ENCODE measurements around the gene YPEL3. TPM values are rescaled to one million over a fixed set of nuclear protein-coding genes. Genes with fewer than 3 reads are reported as not detected.

The YPEL3 gene
- total and polyA plus RNA-seq, 2 donors (not counting 3 experiments of a cell fraction or from before 2014, with no cell fraction given), result 46.1 to 78.0 TPM

- Histone ChIP-seq H3K27ac (ENCODE audit: insufficient read depth, low read depth, low read length) (peak overlapping the region; percentile 81), H3K9me1 (replicated peaks; ENCODE audit: control insufficient read depth, extremely low read depth, insufficient read depth, low read length) (no peaks in the 10 kb centered on the region), H3K79me2 (ENCODE audit: control insufficient read depth, insufficient read depth, low read length) (peaks cover 48% of the 10 kb centered on the region), H3K4me1 (ENCODE audit: control insufficient read depth, extremely low read depth, insufficient read depth, low read length) (peaks cover 24% of the 10 kb centered on the region), H3K4me3 (replicated peaks in 1 of 3; ENCODE audit: insufficient read depth in 1 of 3, low read depth in 1 of 3, low read length in 3 of 3) (peak overlapping the region in 1 of 3 experiments; percentile 78), H3K27me3 (ENCODE audit: control insufficient read depth in 2 of 2, insufficient read depth in 2 of 2, low read length in 2 of 2) (no peaks in the 10 kb centered on the region), H3K9me3 (replicated peaks; ENCODE audit: control insufficient read depth, insufficient read depth, low read length) (no peaks in the 10 kb centered on the region), H3K36me3 (ENCODE audit: control insufficient read depth in 2 of 2, extremely low read depth in 1 of 2, insufficient read depth in 2 of 2, low read length in 2 of 2) (peaks cover 9 to 27% of the 10 kb centered on the region in 2 experiments), H3K9ac (replicated peaks; ENCODE audit: extremely low read depth, insufficient read depth, low read length) (peak overlapping the region; percentile 88), H4K20me1 (replicated peaks; ENCODE audit: control insufficient read depth, extremely low read depth, insufficient read depth, low read length) (no peaks in the 10 kb centered on the region), H2AFZ (ENCODE audit: low read depth, low read length) (no peak overlapping the region), H3K4me2 (ENCODE audit: insufficient read depth, low read length) (peak overlapping the region; percentile 90)
- FAIRE-seq, result no peak
- no peak for DNase-seq (ENCODE audit: low read depth, low spot score)
- TF ChIP-seq MAX (IDR thresholded peaks at IDR 0.05; ENCODE audit: insufficient read depth, insufficient read length), result no peak
- no peak for TF ChIP-seq GATA2 (IDR thresholded peaks at IDR 0.05; ENCODE audit: insufficient read depth, insufficient read length, low read depth, low read length)
- TF ChIP-seq POLR2AphosphoS5 (IDR thresholded peaks at IDR 0.05; ENCODE audit: insufficient read depth, low read depth, low read length), result no peak
- no peak for TF ChIP-seq MYC (IDR thresholded peaks at IDR 0.05; ENCODE audit: low read depth, low read length)
- TF ChIP-seq CTCF (IDR thresholded peaks at IDR 0.05; ENCODE audit: extremely low read depth in 1 of 2, insufficient read depth in 1 of 2, low read depth in 1 of 2, low read length in 2 of 2), result no peak
- TF ChIP-seq EZH2 (IDR thresholded peaks at IDR 0.05; ENCODE audit: borderline replicate concordance, low read depth, low read length, severe bottlenecking), result no peak
- TF ChIP-seq FOS (IDR thresholded peaks at IDR 0.05; ENCODE audit: borderline replicate concordance, insufficient read depth, low read length), result no peak
- no peak for TF ChIP-seq POLR2A (IDR thresholded peaks at IDR 0.05; ENCODE audit: low read depth, low read length)
- TF ChIP-seq JUN (IDR thresholded peaks at IDR 0.05; ENCODE audit: borderline replicate concordance, insufficient read depth, insufficient read length, low read depth), result no peak
- ChIA-PET POLR2A (interaction anchor here (1.9 kb wide), 1 partner anchor 15 kb away, joined by 4 read pairs; no protein-coding TSS in a partner anchor), CTCF (interaction anchor here (1.2 to 3.5 kb wide), 3 partner anchors 11 to 14 kb away, joined by 4 to 23 read pairs (median 8); partner anchors contain the start of genes ALDOA and TBX6)
- intact Hi-C loops (cut with micrococcal nuclease) (loop anchor here (2.0 kb wide), 1 partner anchor 13 kb away; the partner anchor contains the start of gene TBX6), dilution Hi-C loops (cut with MboI; ENCODE audit: extremely low pct_ligation_motif_present, low sequenced_read_pairs) (no loop called here)
- BruUV-seq (replicated peaks), result no TSS peak
These were observed 18.4 kb downstream of the YPEL3 start for GRCh38 chr16:30077656-30078055.

Measured in endothelial cell of umbilical vein (primary cell).